Measurements from ENCODE around the gene IGF2.
"Not testable (repeated sequence)": the region's sequence is repeated elsewhere in the genome, so short reads cannot be mapped to it uniquely, and the experiment has no call there.

Gene IGF2

GRCh38 chr11:2136209-2136951 is 2.8 kb downstream of the IGF2 start:
- no peak for DNase-seq

DNA sequence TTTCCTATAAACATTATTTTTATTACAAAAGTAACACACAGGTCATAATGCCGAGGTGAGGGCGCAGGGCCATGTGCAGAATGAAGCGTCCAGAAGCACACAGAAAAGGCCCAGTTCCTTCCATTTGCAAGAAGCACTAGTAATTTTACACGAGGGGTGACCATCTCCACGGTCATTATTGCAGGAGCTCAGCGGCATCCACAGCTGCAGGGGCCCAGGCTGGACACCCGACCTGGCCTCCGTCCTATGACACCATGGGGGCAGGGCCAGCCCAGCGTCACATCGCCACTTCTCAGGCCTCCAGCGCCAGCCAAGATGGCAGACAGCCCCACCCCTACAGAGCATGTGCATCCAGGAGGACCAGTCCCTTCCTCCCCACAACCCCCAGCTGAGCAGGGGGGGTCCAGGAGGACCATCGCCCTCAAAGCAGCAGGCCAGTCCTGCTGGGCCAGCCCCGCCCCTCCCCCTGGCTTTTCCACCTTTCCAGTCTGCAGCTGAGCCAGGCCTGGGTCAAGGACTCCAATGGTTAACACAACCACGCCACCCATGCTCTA is 3.5 kb downstream of the IGF2 start:
- no peak for DNase-seq

GRCh38 chr11:2135018-2135569 is 4.1 kb downstream of the IGF2 start:
- DNase-seq: no peak

DNA sequence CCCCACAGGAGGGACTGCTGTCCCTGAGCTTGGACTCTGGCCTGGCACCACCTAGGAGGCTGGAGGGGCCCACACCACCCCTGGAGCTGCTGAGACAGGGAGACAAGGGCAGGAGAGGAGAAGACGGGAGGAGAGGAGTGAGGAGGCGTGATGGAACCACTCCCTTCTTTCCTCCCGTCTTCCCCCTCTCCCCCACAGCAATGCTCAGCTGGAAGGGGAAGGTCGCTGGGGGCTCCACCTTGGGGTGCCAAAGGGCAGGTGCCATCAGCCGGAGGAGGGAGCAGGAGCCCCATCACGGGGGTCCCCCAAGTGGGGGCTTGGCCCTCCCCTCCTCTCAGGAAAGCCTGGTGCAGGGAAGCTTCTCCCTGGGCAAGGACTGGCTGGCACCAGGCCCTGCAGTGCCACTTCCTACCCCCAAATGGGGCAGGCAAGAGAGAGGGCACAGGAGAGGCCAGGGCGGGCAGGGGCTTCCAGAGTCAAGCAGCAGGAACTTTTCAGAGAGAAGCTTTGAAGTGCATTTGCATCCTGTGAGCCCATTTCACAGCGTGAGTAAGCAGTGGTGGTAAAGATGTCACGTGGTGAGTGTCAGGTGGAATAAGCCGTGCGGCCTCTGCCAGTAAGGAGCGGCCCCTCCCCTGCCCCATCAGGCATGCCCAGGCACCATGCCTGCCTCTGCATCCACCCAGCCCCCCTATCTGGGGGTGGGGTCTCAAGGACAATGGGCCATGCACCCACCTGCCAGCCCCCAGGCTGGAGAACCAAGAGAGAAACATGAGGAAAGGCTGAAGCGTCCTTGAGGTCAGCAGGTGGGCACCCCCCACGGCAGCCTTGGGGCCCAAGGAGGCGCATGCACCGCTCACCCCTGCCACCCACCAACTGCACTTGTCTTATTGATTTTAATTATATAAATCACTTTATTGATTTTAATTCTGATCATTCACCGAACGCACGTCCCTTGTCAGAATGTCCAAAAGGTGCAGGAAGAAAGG is 4.9 kb downstream of the IGF2 start:
- DNase-seq: no peak

- DNase-seq: no peak
Observed at GRCh38 chr11:2133241-2134021, 5.8 kb downstream of the IGF2 start.

DNA sequence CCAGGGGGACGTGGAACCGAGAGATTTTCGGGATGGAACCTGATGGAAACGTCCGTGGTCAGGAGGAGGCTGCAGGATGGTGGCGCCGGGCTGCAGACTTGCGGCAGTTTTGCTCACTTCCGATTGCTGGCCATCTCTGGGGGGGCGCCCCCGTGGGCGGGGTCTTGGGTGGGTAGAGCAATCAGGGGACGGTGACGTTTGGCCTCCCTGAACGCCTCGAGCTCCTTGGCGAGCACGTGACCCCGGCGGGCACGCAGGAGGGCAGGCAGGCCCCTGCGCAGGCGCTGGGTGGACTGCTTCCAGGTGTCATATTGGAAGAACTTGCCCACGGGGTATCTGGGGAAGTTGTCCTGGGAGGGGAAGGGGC is 6.3 kb downstream of the IGF2 start:
- DNase-seq: no peak

DNA sequence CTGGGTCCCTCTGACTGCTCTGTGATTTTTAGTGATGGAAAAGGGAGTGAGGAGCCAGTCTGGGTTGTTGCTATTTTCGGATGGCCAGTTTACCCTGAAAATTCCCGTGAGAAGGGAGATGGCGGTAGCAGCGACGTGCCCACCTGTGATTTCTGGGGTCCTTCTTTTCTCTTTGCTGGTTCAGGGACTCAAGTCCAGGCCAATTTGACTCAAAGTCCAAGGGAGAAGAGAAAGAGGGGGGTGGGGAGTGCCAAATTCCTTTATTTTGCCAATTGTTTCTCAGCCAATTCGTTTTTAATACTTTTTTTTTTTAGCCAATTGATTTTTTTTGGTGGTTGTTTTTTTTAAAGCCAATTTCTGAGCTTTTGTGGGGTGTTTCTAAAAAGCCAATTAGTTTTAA is 6.9 kb downstream of the IGF2 start:
- no peak for DNase-seq

DNA sequence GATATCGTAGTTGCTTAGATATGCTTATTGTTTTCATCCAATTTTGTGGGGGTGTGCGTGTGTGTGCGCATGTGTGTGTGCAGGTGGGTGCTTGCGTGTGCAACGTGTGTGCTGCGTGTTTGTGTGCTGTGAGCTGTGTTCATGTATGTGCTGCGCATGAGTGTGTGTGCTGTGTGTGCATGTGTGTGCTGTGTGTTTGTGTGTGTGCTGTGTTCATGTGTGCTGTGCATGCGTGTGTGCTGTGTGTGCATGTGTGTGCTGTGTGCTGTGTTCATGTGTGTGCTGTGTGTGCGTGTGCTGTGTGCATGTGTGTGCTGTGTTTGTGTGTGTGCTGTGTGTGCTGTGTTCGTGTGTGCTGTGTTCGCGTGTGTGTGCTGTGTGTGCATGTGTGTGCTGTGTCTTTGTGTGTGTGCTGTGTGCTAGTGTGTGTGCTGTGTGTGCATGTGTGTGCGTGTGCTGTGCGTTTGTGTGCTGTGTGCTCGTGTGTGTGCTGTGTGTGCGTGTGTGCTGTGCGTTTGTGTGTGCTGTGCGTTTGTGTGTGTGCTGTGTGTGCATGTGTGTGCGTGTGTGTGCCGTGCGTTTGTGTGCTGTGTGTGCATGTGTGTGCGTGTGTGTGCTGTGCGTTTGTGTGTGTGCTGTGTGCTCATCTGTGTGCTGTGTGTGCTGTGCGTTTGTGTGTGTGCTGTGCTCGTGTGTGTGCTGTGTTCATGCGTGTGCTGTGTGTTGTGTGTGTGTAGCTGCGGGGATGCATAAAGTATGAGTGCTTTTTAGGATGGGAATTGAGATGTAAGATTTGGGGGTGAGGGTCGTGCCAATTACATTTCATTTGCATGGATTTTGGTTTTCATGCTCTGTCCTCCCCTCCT is 7.6 kb downstream of the IGF2 start:
- no peak for DNase-seq

DNA sequence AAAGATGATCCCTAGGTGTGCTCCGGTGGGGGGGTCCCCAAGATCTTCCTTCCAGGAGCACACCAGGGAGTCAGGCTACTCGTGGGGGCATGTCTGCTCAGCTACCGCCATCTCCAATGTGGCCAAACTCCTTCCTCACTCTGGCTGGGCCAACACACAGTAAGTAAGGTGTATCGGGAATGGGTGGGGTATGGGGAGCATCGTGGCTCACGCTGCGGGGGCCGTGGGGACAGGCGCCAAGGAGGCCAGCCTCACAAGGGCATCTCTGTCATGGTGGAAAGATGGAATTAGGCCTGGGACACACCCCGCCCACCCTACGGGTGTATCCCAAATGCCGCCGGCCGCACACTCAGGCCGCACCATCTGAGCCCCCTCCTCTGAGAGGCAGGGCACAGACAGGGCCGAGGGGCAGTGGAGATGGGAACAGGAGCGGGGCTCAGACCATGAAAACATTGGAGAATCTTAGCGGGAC is 8.3 kb downstream of the IGF2 start:
- DNase-seq: no peak

GRCh38 chr11:2129699-2130366 is 9.4 kb downstream of the IGF2 start:
- DNase-seq: no peak

DNA sequence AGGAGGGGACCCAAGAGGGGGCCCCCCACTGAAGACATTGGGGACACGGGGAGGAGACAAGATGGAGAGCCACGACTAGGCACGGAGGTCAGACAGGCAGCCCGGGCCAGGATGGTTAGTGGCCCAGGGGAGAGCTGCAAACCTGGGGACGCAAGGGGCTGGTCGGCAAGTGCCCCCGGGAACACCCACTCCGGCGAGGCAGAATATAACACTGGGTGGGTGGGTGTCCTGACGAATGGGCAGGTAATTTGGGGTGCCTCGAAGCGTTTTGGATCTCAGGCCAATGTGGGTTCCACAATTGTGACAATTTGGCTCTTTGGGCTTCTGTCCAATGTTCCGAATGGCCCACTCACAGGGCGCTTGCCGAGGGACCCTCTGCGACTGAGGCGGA is 9.9 kb downstream of the IGF2 start:
- no peak for DNase-seq

GRCh38 chr11:2128511-2129307 is 10.5 kb downstream of the IGF2 start:
- DNase-seq: no peak

- no peak for DNase-seq
Observed at GRCh38 chr11:2128130-2128510, 11.1 kb downstream of the IGF2 start.

DNA sequence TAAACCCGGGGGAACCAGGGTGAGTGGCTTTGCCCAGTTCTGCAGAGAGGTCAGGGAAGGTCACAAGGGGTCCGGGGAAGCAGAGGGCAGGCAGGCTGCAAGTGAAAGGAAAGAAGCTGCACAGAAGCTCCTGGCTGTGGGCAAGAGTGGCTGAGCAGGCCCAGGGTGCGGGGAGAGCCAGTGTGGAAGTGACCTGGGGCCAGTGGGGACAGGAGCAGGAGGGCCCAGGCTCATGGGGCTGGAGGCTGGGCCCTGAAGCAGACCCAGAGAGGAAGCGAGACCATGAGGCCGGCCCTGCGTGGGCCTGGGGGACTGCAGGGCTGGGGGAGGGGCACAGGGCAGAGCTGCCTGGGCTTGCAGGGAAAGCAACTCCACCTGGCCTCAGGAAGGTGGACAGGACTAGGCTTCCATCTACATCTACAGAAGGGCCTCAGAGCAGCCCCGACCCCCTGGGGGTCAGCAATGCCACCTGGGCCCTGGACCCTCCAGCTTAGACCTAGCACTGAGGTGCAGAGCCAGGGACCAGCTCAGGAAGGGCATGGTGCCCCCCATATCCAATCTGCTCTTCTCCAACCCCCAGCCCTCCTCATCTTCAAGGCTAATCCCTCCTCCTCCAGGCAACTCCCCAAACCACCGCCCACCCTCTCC is 11.6 kb downstream of the IGF2 start:
- no peak for DNase-seq

GRCh38 chr11:2126520-2127085 is 12.6 kb downstream of the IGF2 start:
- no peak for DNase-seq

DNA sequence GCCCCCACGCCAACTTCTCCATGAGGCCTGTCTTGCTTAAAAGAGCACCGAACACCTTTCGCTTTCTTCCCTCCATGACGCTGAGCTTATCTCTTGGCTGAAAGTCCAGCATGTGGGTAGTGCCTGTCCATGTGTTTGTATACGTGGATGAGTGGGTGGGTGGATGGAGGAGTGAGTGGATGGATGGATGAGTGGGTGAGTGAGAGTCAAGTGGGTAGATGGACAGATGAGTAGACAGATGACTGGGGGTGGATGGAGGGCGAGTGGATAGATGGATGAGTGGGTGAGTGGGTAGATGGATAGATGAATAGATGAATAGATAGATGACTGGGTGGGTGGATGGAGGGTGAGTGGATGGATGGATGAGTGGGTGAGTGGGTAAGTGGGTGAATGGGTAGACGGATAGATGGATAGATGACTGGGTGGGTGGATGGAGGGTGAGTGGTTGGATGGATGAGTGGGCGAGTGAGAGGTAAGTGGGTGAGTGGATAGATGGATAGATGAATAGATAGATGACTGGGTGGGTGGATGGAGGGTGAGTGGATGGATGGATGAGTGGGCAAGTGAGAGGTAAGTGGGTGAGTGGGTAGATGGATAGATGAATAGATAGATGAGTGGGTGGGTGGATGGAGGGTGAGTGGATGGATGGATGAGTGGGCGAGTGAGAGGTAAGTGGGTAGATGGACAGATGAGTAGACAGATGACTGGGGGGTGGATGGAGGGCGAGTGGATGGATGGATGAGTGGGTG is 14.3 kb downstream of the IGF2 start:
- not testable (repeated sequence) for DNase-seq

- no peak for DNase-seq
Observed at GRCh38 chr11:2123628-2123960, 15.6 kb downstream of the IGF2 start.

- no peak for DNase-seq
Observed at GRCh38 chr11:2122907-2123627, 16.1 kb downstream of the IGF2 start.
